GM12878 (cell line): Measurements from ENCODE around the gene TNP2. TPM values are rescaled to one million over a fixed set of nuclear protein-coding genes. Genes with fewer than 3 reads are reported as not detected.

ENCODE experiments used
- ATAC-seq: fragments of 200-7000 bp; cut with Tn5 transposase; 3 replicates; pipeline ENCODE4 v1.9.1; 2020; ENCODE audit warnings: mild to moderate bottlenecking, moderate library complexity
- BruUV-seq: library from RNA; stranded (reverse); fragments of 400-500 nt; replicated peaks from 2 replicates; lab custom pipeline; 2021; lab: Mats Ljungman, UMichigan
- CTCF ChIA-PET: fragments of 300-600 bp; sonication (Branson Sonifier 250); formaldehyde crosslinking; extraction: SDS; loops from one replicate; lab custom pipeline; 2021; ENCODE audit warnings: inconsistent platforms; lab: Yijun Ruan, JAX
- POLR2A ChIA-PET: fragments of 350-600 bp; formaldehyde crosslinking; extraction: SDS; loops from one replicate; lab custom pipeline; 2021; ENCODE audit warnings: inconsistent platforms; lab: Charles Lee
- RAD21 ChIA-PET: fragments of 300-600 bp; sonication (Branson Sonifier 250); formaldehyde crosslinking; loops from one replicate; lab custom pipeline; 2023; ENCODE audit warnings: antibody characterized with exemption; ENCODE audit not compliant: unreplicated experiment; lab: Charles Lee
- SMC1A ChIA-PET: fragments of 300-600 bp; sonication (Branson Sonifier 250); formaldehyde crosslinking; loops from one replicate; lab custom pipeline; 2023; ENCODE audit not compliant: unreplicated experiment, uncharacterized antibody; lab: Charles Lee
- DNase-seq: peaks from one replicate; pipeline ENCODE4 v3.0.0-alpha.2; 2011; ENCODE audit warnings: low read depth, low spot score
- FAIRE-seq: peaks from 3 replicates; lab custom pipeline; 2011; peaks lifted over from hg19 to GRCh38; lab: Jason Lieb, UNC
- H2AFZ ChIP-seq: 2 replicates; pipeline ENCODE4 v1.6.0; 2011; ENCODE audit warnings: low read depth, low read length, control low read depth; ENCODE audit not compliant: control insufficient read depth
- H3K27ac ChIP-seq: 2 replicates; pipeline ENCODE4 v1.5.1; 2011; ENCODE audit warnings: control low read depth; ENCODE audit not compliant: control insufficient read depth, insufficient read depth
- H3K27me3 ChIP-seq, 2 experiments: replicated peaks in 1 of 2; 2 replicates each; pipeline versions ENCODE4 v1.6.0 to v1.6.1; 2011; ENCODE audit warnings: low read length in 1 of 2; ENCODE audit not compliant: control insufficient read depth in 2 of 2, insufficient read depth in 2 of 2
- H3K36me3 ChIP-seq, 2 experiments: 2 replicates each; pipeline ENCODE4 v1.5.1; 2011; ENCODE audit warnings: low read length in 1 of 2; ENCODE audit not compliant: control insufficient read depth in 2 of 2, insufficient read depth in 2 of 2
- H3K4me1 ChIP-seq: 2 replicates; pipeline ENCODE4 v1.6.1; 2011; ENCODE audit warnings: mild to moderate bottlenecking, low read length, moderate library complexity, mixed read lengths; ENCODE audit not compliant: control insufficient read depth, insufficient read depth
- H3K4me2 ChIP-seq: 2 replicates; pipeline ENCODE4 v1.6.0; 2011; ENCODE audit warnings: control low read depth; ENCODE audit not compliant: control insufficient read depth, insufficient read depth
- H3K4me3 ChIP-seq: fragments of 200-600 bp; sonication (generic); 2 replicates; pipeline ENCODE4 v1.5.1; 2016
- H3K79me2 ChIP-seq: 2 replicates; pipeline ENCODE4 v1.6.0; 2011; ENCODE audit warnings: low read length; ENCODE audit not compliant: control insufficient read depth, insufficient read depth
- H3K9ac ChIP-seq: 2 replicates; pipeline ENCODE4 v1.8.0; 2011; ENCODE audit warnings: low read length, control low read depth, mixed read lengths; ENCODE audit not compliant: control insufficient read depth, insufficient read depth
- H3K9me3 ChIP-seq: replicated peaks from 3 replicates; pipeline ENCODE4 v1.5.1; 2011; ENCODE audit warnings: mild to moderate bottlenecking, low read length; ENCODE audit not compliant: control insufficient read depth, insufficient read depth
- H4K20me1 ChIP-seq: 2 replicates; pipeline ENCODE4 v1.6.0; 2011; ENCODE audit not compliant: control insufficient read depth, insufficient read depth
- ASH2L ChIP-seq: fragments of 300-600, 200-600 bp; sonication (generic); IDR thresholded peaks from 2 replicates; pipeline ENCODE4 v1.6.1; 2017; ENCODE audit warnings: low read depth, mild to moderate bottlenecking, borderline replicate concordance
- ATF2 ChIP-seq: IDR thresholded peaks from 2 replicates; pipeline ENCODE4 v1.6.1; 2012; ENCODE audit warnings: low read length, inconsistent platforms
- ELK1 ChIP-seq: IDR thresholded peaks from 2 replicates; pipeline ENCODE4 v1.6.1; 2012; ENCODE audit warnings: low read depth, low read length, improper control_type of control experiment
- MLLT1 ChIP-seq: fragments of 450-650 bp; IDR thresholded peaks from 2 replicates; pipeline ENCODE4 v1.6.1; 2016; ENCODE audit warnings: mild to moderate bottlenecking
- USF1 ChIP-seq: IDR thresholded peaks from 2 replicates; pipeline ENCODE4 v1.6.1; 2011; ENCODE audit warnings: borderline replicate concordance, low read depth, mild to moderate bottlenecking, moderate library complexity, mixed read lengths, low read length; ENCODE audit not compliant: insufficient read depth; ENCODE audit errors: extremely low read length
- WGBS: methylation state at CpG from one replicate; pipeline ENCODE4 v1.1.6; 2016; ENCODE audit warnings: low lambda C conversion rate; ENCODE audit not compliant: insufficient replicate concordance, insufficient coverage; ENCODE audit errors: missing lambda C conversion rate; 5-methylcytosine and 5-hydroxymethylcytosine counted together
- in situ Hi-C: fragments of 300-500 bp; cut with MboI; formaldehyde crosslinking; loops from 9 replicates; pipeline ENCODE4 v1.14.3; 2018; ENCODE audit warnings: mixed read lengths
- intact Hi-C: fragments of 100-400 bp; cut with micrococcal nuclease; formaldehyde crosslinking; loops from one replicate; pipeline ENCODE4 v1.14.2; 2022; ENCODE audit not compliant: unreplicated experiment
- polyA plus RNA-seq, 11 experiments: library from polyadenylated mRNA; depleted of rRNA in 4 of 11; unstranded in 6 of 11; stranded (reverse) in 5 of 11; fragments of >200 nt; fragmentation: Nextera tagmentation in 4 of 11; fragmentation: Illumina TruSeq in 1 of 11; extraction: Ambion mirVana in 4 of 11; extraction: Trizol in 1 of 11; gene quantifications; 1 replicate in 1 of 11; 2 replicates in 10 of 11; pipeline versions ENCODE4 v1.2.1 to v1.2.3, GENCODE V29; 2011 to 2016; ENCODE audit warnings: inconsistent platforms in 2 of 11, missing spikeins in 2 of 11, low read depth in 1 of 11
- total RNA-seq, 4 experiments: library from RNA; depleted of rRNA in 3 of 4; stranded (reverse); fragments of >200 nt in 3 of 4; fragmentation: Illumina TruSeq in 1 of 4; extraction: Trizol in 1 of 4; gene quantifications; 2 replicates each; pipeline versions ENCODE4 v1.2.1 to v1.2.3, GENCODE V29; 2013 to 2021

Gene TNP2
- total and polyA plus RNA-seq, 10 of the 15 experiments (the other 5 are each of a cell fraction or from before 2014, with no cell fraction given), result not detected

- no peak for FAIRE-seq
- CTCF ChIA-PET, result no interaction called here
- WGBS, result 78% methylated on average over 5 of the region's 5 CpGs
Observed at GRCh38 chr16:11241480-11242204, 27.5 kb downstream of the TNP2 start.

More at GRCh38 chr16:11241480-11242204, 27.5 kb downstream of the TNP2 start:
- ATAC-seq (no peak), DNase-seq (no peak)
- no peaks in the 10 kb centered on the region for H3K36me3 ChIP-seq
- SMC1A ChIA-PET, result no interaction called here
- no peak overlapping the region for H3K4me3 ChIP-seq
- in situ Hi-C loops (no loop called here), intact Hi-C loops (no loop called here)
- no TSS peak for BruUV-seq
- H3K9ac ChIP-seq, result no peak overlapping the region
- H4K20me1 ChIP-seq, result no peaks in the 10 kb centered on the region
- no peaks in the 10 kb centered on the region for H3K27me3 ChIP-seq
- no peaks in the 10 kb centered on the region; the same call in 2 of the 3 replicates for H3K9me3 ChIP-seq
- no peak overlapping the region for H2AFZ ChIP-seq
- POLR2A ChIA-PET, result no interaction called here
- no peaks in the 10 kb centered on the region for H3K79me2 ChIP-seq
- peaks cover 11% of the 10 kb centered on the region for H3K4me1 ChIP-seq
- TF ChIP-seq MLLT1 (no peak), USF1 (no peak), ELK1 (no peak), ASH2L (no peak), ATF2 (no peak)
- no peak overlapping the region for H3K4me2 ChIP-seq
- H3K27ac ChIP-seq, result no peak overlapping the region
- RAD21 ChIA-PET, result no interaction called here
